DOHH2 (cell line): ENCODE data around the gene NEMP1.

Experiments
- EZH2phosphoT487 ChIP-seq: fragments of 200-600 bp; sonication (generic); IDR thresholded peaks from 2 replicates; pipeline ENCODE4 v1.6.1; 2017; ENCODE audit warnings: borderline replicate concordance, mild to moderate bottlenecking, antibody characterized with exemption, low read length, moderate library complexity, mixed read lengths
- TF ChIP-seq, protein P1 (sequence below): fragments of 200-600 bp; sonication (generic); IDR thresholded peaks from one replicate; pipeline ENCODE4 v1.5.1; 2014; ENCODE audit warnings: antibody characterized with exemption, mild to moderate bottlenecking, low read depth, low read length; ENCODE audit not compliant: poor library complexity, severe bottlenecking

DNA sequence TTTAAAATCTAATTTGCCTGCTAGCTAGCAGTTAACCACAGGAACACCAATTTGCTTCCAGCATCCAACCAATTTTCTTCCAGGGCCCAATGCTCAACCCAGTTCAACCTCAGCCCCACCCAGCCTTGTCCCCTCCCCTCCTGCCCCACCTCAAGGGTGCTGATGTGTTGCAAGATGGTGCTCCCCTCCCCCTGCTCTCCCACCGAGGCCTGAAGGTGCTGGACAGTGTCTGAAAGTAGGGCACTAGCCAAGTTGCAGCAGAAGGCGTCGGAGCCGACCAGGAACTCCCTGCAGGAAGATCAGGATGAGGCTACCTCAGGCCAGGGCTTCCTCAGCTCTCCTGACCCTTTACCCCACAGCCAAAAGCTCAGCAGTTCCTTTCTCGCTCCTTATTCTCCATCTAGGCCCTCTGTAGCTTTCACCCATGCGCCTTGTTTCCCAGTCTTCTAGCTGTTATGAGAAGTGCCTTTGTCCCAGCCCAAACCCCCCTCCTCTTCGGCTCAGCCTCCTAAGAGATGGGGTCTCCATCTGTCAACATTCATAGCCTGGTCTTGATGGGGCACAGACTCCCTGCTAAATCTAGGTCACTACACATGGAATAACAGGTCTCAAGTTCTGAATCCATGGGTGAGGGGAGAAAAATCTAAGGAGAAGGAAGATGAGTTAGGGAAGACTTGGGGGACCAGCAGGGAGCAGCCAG, 29.0 kb upstream of the NEMP1 start:
- TF ChIP-seq, protein P1, sequence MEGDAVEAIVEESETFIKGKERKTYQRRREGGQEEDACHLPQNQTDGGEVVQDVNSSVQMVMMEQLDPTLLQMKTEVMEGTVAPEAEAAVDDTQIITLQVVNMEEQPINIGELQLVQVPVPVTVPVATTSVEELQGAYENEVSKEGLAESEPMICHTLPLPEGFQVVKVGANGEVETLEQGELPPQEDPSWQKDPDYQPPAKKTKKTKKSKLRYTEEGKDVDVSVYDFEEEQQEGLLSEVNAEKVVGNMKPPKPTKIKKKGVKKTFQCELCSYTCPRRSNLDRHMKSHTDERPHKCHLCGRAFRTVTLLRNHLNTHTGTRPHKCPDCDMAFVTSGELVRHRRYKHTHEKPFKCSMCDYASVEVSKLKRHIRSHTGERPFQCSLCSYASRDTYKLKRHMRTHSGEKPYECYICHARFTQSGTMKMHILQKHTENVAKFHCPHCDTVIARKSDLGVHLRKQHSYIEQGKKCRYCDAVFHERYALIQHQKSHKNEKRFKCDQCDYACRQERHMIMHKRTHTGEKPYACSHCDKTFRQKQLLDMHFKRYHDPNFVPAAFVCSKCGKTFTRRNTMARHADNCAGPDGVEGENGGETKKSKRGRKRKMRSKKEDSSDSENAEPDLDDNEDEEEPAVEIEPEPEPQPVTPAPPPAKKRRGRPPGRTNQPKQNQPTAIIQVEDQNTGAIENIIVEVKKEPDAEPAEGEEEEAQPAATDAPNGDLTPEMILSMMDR, result no peak
- no peak for TF ChIP-seq EZH2phosphoT487
